Measurements from ENCODE around the gene SERPING1.

Gene SERPING1

GRCh38 chr11:57555393-57555792 lies 42.1 kb upstream of the SERPING1 start:
- Histone ChIP-seq H3K4me1 (ENCODE audit: control insufficient read depth in 1 of 2, insufficient read depth in 1 of 2, low read depth in 1 of 2, low read length in 1 of 2) (no peaks in the 10 kb centered on the region), H3K36me3 (peaks cover 98% of the 10 kb centered on the region), H3K4me3 (ENCODE audit: low read depth in 1 of 2, low read length in 1 of 2) (no peak overlapping the region), H3K27me3 (no peaks in the 10 kb centered on the region), H3K9me3 (no peaks in the 10 kb centered on the region), H3K27ac (no peak overlapping the region)
- TF ChIP-seq, protein P1, sequence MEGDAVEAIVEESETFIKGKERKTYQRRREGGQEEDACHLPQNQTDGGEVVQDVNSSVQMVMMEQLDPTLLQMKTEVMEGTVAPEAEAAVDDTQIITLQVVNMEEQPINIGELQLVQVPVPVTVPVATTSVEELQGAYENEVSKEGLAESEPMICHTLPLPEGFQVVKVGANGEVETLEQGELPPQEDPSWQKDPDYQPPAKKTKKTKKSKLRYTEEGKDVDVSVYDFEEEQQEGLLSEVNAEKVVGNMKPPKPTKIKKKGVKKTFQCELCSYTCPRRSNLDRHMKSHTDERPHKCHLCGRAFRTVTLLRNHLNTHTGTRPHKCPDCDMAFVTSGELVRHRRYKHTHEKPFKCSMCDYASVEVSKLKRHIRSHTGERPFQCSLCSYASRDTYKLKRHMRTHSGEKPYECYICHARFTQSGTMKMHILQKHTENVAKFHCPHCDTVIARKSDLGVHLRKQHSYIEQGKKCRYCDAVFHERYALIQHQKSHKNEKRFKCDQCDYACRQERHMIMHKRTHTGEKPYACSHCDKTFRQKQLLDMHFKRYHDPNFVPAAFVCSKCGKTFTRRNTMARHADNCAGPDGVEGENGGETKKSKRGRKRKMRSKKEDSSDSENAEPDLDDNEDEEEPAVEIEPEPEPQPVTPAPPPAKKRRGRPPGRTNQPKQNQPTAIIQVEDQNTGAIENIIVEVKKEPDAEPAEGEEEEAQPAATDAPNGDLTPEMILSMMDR (IDR thresholded peaks at IDR 0.05): no peak

DNA sequence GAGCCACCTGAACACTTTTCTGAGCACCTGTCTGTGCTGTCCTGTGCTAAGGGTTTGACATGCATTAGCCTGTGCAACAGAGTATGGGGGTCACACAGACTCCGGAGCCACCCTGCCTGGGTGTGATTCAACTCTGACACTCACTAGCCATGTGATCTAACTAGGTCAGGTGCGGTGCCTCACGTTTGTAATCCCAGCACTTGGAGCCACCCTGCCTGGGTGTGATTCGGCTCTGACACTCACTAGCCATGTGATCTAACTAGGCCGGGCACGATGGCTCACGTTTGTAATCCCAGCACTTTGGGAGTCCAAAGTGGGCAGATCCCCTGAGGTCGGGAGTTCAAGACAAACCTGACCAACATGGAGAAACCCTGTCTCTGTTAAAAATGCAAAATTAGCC lies 41.4 kb upstream of the SERPING1 start:
- Histone ChIP-seq H3K27ac (no peak overlapping the region), H3K36me3 (peaks cover 91% of the 10 kb centered on the region)
- TF ChIP-seq, protein P1 (IDR thresholded peaks at IDR 0.05): no peak

DNA sequence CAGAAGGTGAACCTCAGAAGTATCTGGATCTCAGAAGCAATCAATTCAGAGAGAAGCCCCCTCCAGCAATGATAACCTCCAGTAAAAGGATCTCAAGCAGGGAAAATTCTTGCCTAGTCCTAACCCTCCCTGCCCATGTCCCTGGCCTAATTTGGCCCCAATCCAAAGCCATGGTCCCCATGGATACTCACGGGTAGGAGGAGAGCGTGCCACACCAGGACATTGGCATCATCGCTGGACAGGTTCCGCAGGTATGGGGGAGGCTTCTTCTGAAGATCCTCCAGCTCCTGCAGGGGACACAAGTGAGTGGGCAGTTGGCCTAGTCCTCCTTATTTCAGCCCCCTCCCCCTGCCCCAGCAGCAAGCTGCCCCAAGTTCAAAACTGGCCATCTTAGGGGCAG lies 37.3 kb upstream of the SERPING1 start:
- no peaks in the 10 kb centered on the region for H3K9me3 ChIP-seq
- TF ChIP-seq, protein P1 (IDR thresholded peaks at IDR 0.05): no peak
- no peaks in the 10 kb centered on the region for H3K27me3 ChIP-seq
- peaks cover 50% of the 10 kb centered on the region for H3K36me3 ChIP-seq
- H3K4me3 ChIP-seq (ENCODE audit: low read depth in 1 of 2, low read length in 1 of 2): no peak overlapping the region
- H3K27ac ChIP-seq: no peak overlapping the region
- no peaks in the 10 kb centered on the region for H3K4me1 ChIP-seq (ENCODE audit: control insufficient read depth in 1 of 2, insufficient read depth in 1 of 2, low read depth in 1 of 2, low read length in 1 of 2)

More for the DNA sequence above, 41.4 kb upstream of the SERPING1 start:
- no peak overlapping the region for H3K4me3 ChIP-seq (ENCODE audit: low read depth in 1 of 2, low read length in 1 of 2)
- no peaks in the 10 kb centered on the region for H3K4me1 ChIP-seq (ENCODE audit: control insufficient read depth in 1 of 2, insufficient read depth in 1 of 2, low read depth in 1 of 2, low read length in 1 of 2)
- no peaks in the 10 kb centered on the region for H3K9me3 ChIP-seq
- H3K27me3 ChIP-seq: no peaks in the 10 kb centered on the region

DNA sequence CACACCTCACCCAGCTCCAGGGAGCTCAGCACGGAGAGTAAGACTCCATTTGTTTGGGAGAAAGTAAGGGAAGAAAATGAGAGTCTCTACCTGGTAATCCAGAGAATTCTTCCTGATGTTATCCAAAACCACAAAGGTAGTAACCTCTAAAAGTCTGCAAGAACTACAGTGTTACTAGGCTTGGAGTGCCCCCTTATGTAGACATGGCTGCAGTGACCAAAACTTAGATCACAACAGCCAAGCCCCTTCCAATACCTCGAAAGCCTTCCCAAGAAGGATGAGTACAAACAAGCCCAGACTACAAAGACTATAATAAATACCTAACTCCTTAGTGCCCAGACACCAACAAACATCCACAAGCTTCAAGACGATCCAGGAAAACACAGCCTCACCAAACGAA lies 34.9 kb upstream of the SERPING1 start:
- H3K27me3 ChIP-seq: no peaks in the 10 kb centered on the region
- H3K27ac ChIP-seq: no peak overlapping the region
- peaks cover 27% of the 10 kb centered on the region for H3K36me3 ChIP-seq
- TF ChIP-seq, protein P1 (IDR thresholded peaks at IDR 0.05): no peak
- peaks cover 19 to 20% of the 10 kb centered on the region in 2 experiments for H3K4me1 ChIP-seq (ENCODE audit: control insufficient read depth in 1 of 2, insufficient read depth in 1 of 2, low read depth in 1 of 2, low read length in 1 of 2)
- H3K9me3 ChIP-seq: no peaks in the 10 kb centered on the region
- no peak overlapping the region for H3K4me3 ChIP-seq (ENCODE audit: low read depth in 1 of 2, low read length in 1 of 2)

DNA sequence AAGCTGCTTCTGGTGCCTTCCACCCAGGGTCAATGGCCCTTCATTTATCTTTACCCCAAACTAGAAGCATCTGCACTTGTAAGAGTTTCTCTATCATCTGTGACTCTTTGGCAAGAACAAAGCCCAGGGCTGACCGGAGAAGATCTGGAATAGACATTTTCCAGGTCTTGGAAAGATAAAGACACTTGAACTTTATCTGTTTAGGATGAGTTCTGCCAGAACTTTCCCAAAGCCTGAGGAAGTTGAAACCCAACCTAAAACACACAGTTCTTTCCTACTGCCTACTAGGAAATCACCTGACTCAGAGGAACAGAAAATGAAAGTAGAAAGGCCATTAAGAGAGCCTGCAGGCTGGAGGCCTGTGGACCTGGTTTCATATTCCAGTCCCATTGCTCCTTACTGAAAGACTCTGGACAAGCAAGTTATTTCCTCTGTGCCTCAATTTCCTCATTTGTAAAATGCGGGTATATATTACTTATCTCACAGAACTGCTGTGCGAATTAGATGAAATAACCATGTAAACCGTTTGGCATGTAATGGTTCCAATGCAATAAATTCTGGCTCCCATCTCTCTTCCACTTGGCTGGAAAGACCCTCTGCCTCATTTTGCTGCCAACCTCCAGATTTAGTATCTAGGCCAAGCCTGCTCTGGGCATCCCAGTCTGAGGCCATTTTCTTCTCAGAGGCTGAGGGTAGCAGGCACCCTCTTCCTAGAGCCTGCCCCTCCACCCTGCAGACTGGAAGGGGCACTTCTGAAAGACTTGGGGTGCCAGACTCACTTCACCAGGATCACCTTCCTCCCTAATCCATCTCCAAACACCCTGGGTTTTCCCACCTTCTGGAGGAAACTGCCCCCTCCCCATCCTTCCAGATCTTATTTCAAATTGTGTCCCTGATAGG lies 31.2 kb upstream of the SERPING1 start:
- H3K27me3 ChIP-seq: no peaks in the 10 kb centered on the region
- no peaks in the 10 kb centered on the region for H3K9me3 ChIP-seq
- peak overlapping the region; percentile 86 to 96 for H3K4me3 ChIP-seq (ENCODE audit: low read depth in 1 of 2, low read length in 1 of 2)
- no peaks in the 10 kb centered on the region for H3K36me3 ChIP-seq
- H3K4me1 ChIP-seq (ENCODE audit: control insufficient read depth in 1 of 2, insufficient read depth in 1 of 2, low read depth in 1 of 2, low read length in 1 of 2): peaks cover 25 to 26% of the 10 kb centered on the region in 2 experiments
- TF ChIP-seq, protein P1 (IDR thresholded peaks at IDR 0.05): no peak
- peak overlapping the region; percentile 88 for H3K27ac ChIP-seq

All from neutrophil (primary cell).